Pancreas (tissue), 10 donors: ENCODE measurements around the gene TTC7B. TPM values are rescaled to one million over a fixed set of nuclear protein-coding genes. Genes with fewer than 3 reads are reported as not detected.

ENCODE experiments used
- ATAC-seq, 4 donors: fragments of 200-7000 bp; cut with Tn5 transposase; one replicate each; pipeline versions ENCODE4 v1.8.0 to v1.9.1; 2020; ENCODE audit warnings: mild to moderate bottlenecking in 4 of 4, moderate library complexity in 4 of 4
- DNase-seq, 6 donors: peaks; one replicate each; pipeline ENCODE4 v3.0.0-alpha.2; 2020
- FAIRE-seq: peaks from 2 replicates; lab custom pipeline; 2012; peaks lifted over from hg19 to GRCh38; lab: Jason Lieb, UNC
- H3K27ac ChIP-seq, 4 donors: fragments of 200-600 bp; sonication (generic); 1 replicate in 3 of 4; 2 replicates in 1 of 4; pipeline versions ENCODE4 v1.5.0 to v1.8.0; 2020
- H3K27me3 ChIP-seq, 4 donors: fragments of 200-600 bp; one replicate each; pipeline ENCODE4 v1.8.0; 2021
- H3K36me3 ChIP-seq, 3 donors: fragments of 200-600 bp; sonication (generic) in 1 of 3; one replicate each; pipeline versions ENCODE4 v1.5.0 to v1.8.0; 2020 to 2021
- H3K4me1 ChIP-seq, 3 donors: fragments of 200-600 bp; one replicate each; pipeline ENCODE4 v1.8.0; 2021
- H3K4me3 ChIP-seq, 4 donors: fragments of 200-600 bp; sonication (generic) in 2 of 4; one replicate each; pipeline versions ENCODE4 v1.5.0 to v1.8.0; 2020 to 2021
- H3K9me3 ChIP-seq, 4 donors: fragments of 200-600 bp; one replicate each; pipeline ENCODE4 v1.8.0; 2021
- WGBS, 2 donors: extraction: QIAGEN DNeasy Blood & Tissue Kit; methylation state at CpG; one replicate each; pipeline ENCODE4 v1.1.7; 2013; 5-methylcytosine and 5-hydroxymethylcytosine counted together
- intact Hi-C, 3 donors: fragments of 100-400 bp; cut with DNase I; formaldehyde crosslinking; loops; one replicate each; pipeline versions ENCODE4 v1.11.1 to v1.14.2; 2022
- polyA plus RNA-seq, 2 donors: library from polyadenylated mRNA; stranded (reverse); fragments of 200-250 nt; gene quantifications; one replicate each; pipeline ENCODE4 v1.2.3, GENCODE V29; 2013
- total RNA-seq, 6 donors: library from RNA; stranded (reverse); fragmentation: NEBNext Ultra II Directional in 4 of 6; extraction: Animal tissue kit (Norgen Biotek cat#: 25700) in 4 of 6; gene quantifications; one replicate each; pipeline versions ENCODE4 v1.2.1 to v1.2.4, GENCODE V29; 2021 to 2023
- TF ChIP-seq, protein P1 (sequence below), 4 donors: fragments of 200-600 bp; sonication (generic) in 3 of 4; IDR thresholded peaks; one replicate each; pipeline versions ENCODE4 v1.5.0 to v1.8.0; 2021; ENCODE audit warnings: antibody characterized with exemption in 4 of 4
- donor health status: healthy with polysubstance abuse.
- donor health status: DM: no; HTN: no; CAD: no; lungs with moderate emphysema.
- donor health status: DM: no; HTN: no; CAD: no.
- donor health status: control.
- donor health status: control.
- donor health status: Bipolar disorder and iron deficiency.
- donor health status: DM: yes; HTN: yes; CAD: no.
- donor health status: DM: no; HTN: no; CAD: no.
- donor health status: DM: no; HTN: no; CAD: no.
- donor health status: DM: yes; HTN: yes; CAD: no.

TTC7B gene
- total and polyA plus RNA-seq, 8 donors: 8.9 to 39.6 (median 29.6) TPM

DNA sequence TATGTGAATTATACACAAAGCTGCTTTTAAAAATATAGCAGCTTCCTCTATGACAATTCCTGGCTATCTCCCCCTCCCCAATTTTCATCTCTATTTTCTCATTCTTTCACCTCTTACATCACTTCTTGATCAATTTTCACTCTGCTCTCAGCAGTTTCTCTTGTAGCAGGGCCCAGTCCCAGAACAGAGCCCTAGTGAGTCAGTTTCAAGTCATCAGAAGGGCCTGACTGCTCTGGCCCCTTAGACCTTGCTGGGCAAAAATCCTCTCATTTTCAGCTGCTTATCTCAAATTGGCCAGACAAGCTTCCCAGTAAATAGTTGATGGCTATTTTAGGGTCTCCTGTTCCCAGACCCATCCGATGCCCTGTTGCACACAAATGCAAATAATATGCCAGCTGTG, 101.4 kb downstream of the TTC7B start:
- intact Hi-C loops: no loop called here
- no peak overlapping the region for H3K27ac ChIP-seq
- no peaks in the 10 kb centered on the region for H3K4me1 ChIP-seq
- FAIRE-seq: no peak
- H3K9me3 ChIP-seq: no peaks in the 10 kb centered on the region
- no peak overlapping the region for H3K4me3 ChIP-seq
- H3K36me3 ChIP-seq: peaks cover 0 to 5% (median 0%) of the 10 kb centered on the region in 3 donors
- DNase-seq: no peak
- WGBS, 2 donors: 72 to 80% methylated on average over 1 of the region's 1 CpG
- ATAC-seq: no peak
- no peaks in the 10 kb centered on the region for H3K27me3 ChIP-seq
- TF ChIP-seq, protein P1, sequence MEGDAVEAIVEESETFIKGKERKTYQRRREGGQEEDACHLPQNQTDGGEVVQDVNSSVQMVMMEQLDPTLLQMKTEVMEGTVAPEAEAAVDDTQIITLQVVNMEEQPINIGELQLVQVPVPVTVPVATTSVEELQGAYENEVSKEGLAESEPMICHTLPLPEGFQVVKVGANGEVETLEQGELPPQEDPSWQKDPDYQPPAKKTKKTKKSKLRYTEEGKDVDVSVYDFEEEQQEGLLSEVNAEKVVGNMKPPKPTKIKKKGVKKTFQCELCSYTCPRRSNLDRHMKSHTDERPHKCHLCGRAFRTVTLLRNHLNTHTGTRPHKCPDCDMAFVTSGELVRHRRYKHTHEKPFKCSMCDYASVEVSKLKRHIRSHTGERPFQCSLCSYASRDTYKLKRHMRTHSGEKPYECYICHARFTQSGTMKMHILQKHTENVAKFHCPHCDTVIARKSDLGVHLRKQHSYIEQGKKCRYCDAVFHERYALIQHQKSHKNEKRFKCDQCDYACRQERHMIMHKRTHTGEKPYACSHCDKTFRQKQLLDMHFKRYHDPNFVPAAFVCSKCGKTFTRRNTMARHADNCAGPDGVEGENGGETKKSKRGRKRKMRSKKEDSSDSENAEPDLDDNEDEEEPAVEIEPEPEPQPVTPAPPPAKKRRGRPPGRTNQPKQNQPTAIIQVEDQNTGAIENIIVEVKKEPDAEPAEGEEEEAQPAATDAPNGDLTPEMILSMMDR (IDR thresholded peaks at IDR 0.05): no peak

DNA sequence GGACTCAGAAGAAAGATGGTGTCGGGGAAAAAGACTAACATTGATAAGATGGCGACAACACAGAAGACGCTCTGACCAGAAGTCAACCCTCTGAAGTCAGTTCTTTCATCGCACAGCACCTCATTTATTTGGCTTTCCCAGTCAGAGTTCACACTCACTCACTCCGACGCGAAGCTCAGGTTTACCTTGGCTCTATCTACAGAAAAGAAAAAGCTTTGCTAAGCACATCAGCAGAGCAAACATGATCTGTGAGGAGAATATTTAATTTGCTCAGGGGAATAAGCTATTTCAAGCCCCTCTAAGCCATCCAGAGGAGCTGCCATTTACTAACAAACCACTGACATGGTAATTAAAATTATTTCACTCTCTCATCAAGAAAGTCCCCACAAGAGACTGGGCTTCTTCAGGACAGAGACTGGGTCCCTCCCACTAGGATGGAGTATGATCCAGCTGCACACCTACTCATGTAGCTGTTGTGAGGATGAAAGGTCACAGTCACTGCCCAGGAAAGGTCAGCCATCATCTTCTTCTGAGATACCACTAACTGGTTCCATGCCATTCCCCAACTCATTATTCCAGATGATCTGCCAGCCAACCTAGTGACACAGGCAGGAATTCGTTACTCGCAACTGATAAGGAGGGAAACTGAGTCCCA, 111.4 kb downstream of the TTC7B start:
- H3K36me3 ChIP-seq: no peaks in the 10 kb centered on the region
- no peaks in the 10 kb centered on the region for H3K4me1 ChIP-seq
- FAIRE-seq (no peak), ATAC-seq (peak in 2 of 4 donors; percentile 46 to 50), DNase-seq (no peak)
- H3K27ac ChIP-seq: no peak overlapping the region
- intact Hi-C loops: loop anchor here in 1 of 3 donors (10.0 kb wide), 1 partner anchor 400 kb away; no protein-coding TSS in a partner anchor
- 94% methylated on average over 9 of the region's 9 CpGs for WGBS, 2 donors
- H3K9me3 ChIP-seq: no peaks in the 10 kb centered on the region
- H3K27me3 ChIP-seq: no peaks in the 10 kb centered on the region
- TF ChIP-seq, protein P1 (IDR thresholded peaks at IDR 0.05): no peak
- H3K4me3 ChIP-seq: no peak overlapping the region

DNA sequence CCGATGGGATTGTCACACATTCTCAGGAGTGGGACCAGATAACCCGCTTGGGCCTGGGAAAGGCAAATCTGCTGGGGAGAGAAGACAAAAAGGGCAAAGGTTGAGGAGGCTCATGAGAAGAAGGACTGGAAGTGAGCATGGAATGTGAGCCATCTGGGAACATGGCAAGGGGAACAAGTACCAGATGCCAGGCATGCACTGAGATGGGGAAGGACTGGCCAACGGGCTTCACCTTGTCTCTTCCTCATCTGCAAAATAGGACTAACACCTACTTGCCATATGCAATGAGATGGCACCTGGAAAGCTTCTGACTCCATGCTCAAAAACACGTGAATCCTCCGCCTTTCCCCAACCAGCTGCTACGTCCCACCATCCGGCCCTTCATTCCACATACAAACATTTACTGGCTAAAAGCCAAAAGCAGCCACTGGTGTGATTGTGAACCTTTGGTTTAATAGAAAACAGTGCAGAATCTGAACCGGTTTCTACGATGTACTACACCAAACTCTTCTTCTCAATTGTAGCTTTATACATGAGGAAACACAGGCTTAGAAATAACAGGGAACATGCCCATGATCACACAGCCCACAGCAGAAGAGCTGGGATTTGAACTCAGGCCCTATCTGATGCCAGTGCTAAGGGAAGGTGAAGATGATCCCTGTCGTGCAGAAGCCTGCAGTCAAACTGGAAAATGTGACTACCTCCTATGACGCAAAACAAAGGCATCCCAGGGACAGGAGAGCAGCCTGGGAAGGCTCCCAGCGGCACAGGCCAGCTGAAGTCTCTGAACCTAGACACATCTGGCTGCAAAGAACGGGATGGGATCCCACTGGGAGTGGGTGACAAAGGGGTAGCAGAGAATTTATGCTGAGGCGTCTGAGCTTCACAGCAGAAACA, 112.1 kb downstream of the TTC7B start:
- H3K4me3 ChIP-seq: no peak overlapping the region
- intact Hi-C loops: loop anchor here in 1 of 3 donors (10.0 kb wide), 1 partner anchor 399 kb away; no protein-coding TSS in a partner anchor
- FAIRE-seq (no peak), DNase-seq (no peak), ATAC-seq (no peak)
- H3K27me3 ChIP-seq: no peaks in the 10 kb centered on the region
- H3K27ac ChIP-seq: no peak overlapping the region
- 59 to 68% methylated on average over 14 of the region's 14 CpGs for WGBS, 2 donors
- H3K36me3 ChIP-seq: no peaks in the 10 kb centered on the region
- TF ChIP-seq, protein P1 (IDR thresholded peaks at IDR 0.05): no peak
- H3K4me1 ChIP-seq: no peaks in the 10 kb centered on the region
- no peaks in the 10 kb centered on the region for H3K9me3 ChIP-seq

DNA sequence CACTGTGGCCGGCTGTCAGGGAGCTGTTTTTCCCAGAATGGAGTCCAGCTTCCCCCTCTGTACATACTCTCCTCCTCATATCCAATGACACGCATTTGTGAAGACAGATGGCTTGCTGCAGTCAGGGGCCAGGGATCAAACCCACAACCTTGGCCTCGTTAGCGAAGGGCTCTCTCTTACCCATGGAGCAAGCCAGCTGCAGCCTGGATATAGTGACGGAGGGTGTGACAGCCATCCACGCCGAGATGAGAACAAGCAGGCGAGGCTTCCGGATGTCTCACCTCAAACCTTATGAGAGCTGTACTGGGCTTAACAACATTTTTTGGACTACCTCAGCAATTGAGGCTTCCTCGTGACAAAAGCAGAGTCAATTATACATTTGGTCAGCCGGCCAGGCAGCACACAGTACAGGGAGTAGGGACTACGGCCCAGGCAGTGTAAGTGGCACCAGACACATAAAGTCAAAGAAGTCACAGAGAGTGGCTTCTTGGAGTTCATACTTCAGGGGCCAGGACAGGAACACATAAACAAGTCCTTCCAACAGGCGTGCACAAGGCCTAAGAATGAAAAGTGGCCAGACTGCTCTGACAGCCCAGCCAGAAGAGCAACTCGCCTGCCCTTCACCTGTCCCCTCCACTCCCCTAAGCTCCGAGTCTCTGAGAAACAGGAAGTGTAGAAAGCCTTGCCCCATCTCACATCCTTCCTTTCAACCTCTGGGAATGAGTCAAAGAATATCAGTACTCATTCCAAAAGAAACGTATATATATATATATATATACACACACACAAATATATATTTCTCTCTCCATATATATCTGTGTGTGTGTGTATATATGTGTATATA, 115.1 kb downstream of the TTC7B start:
- 80 to 81% methylated on average over 16 of the region's 16 CpGs for WGBS, 2 donors

More for the DNA sequence above, 115.1 kb downstream of the TTC7B start:
- Histone ChIP-seq H3K27ac (no peak overlapping the region), H3K4me1 (peaks cover 0 to 9% (median 4%) of the 10 kb centered on the region in 3 donors), H3K36me3 (no peaks in the 10 kb centered on the region), H3K9me3 (no peaks in the 10 kb centered on the region), H3K27me3 (no peaks in the 10 kb centered on the region), H3K4me3 (no peak overlapping the region)
- intact Hi-C loops: loop anchor here in 1 of 3 donors (10.0 kb wide), 1 partner anchor 396 kb away; no protein-coding TSS in a partner anchor
- FAIRE-seq (no peak), ATAC-seq (no peak), DNase-seq (no peak)
- TF ChIP-seq, protein P1 (IDR thresholded peaks at IDR 0.05): no peak
